ENCODE data around the gene PRXL2B. TPM values are rescaled to one million over a fixed set of nuclear protein-coding genes. Genes with fewer than 3 reads are reported as not detected.

PRXL2B gene, protein sequence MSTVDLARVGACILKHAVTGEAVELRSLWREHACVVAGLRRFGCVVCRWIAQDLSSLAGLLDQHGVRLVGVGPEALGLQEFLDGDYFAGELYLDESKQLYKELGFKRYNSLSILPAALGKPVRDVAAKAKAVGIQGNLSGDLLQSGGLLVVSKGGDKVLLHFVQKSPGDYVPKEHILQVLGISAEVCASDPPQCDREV
- total RNA-seq, result 15.1 and 15.2 TPM in 2 replicates

GRCh38 chr1:2586154-2587070 lies at the start of gene PRXL2B:
Gene PRXL2B (plus strand): TSS chr1:2586777. CDS start chr1:2586886, 109 bp downstream.

DNA sequence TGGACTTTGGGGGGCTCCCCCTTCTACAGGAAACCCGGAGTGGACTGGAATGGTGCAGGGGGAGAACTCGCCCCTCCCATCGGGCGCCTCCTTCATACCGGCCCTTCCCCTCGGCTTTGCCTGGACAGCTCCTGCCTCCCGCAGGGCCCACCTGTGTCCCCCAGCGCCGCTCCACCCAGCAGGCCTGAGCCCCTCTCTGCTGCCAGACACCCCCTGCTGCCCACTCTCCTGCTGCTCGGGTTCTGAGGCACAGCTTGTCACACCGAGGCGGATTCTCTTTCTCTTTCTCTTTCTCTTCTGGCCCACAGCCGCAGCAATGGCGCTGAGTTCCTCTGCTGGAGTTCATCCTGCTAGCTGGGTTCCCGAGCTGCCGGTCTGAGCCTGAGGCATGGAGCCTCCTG lies 30.3 kb upstream of the PRXL2B start, which contains the start of gene TNFRSF14:
Gene TNFRSF14, plus strand, starts transcription at position 95 of the 401 bp plus-strand sequence. Its CDS starts 294 bp downstream, at position 389.

DNA sequence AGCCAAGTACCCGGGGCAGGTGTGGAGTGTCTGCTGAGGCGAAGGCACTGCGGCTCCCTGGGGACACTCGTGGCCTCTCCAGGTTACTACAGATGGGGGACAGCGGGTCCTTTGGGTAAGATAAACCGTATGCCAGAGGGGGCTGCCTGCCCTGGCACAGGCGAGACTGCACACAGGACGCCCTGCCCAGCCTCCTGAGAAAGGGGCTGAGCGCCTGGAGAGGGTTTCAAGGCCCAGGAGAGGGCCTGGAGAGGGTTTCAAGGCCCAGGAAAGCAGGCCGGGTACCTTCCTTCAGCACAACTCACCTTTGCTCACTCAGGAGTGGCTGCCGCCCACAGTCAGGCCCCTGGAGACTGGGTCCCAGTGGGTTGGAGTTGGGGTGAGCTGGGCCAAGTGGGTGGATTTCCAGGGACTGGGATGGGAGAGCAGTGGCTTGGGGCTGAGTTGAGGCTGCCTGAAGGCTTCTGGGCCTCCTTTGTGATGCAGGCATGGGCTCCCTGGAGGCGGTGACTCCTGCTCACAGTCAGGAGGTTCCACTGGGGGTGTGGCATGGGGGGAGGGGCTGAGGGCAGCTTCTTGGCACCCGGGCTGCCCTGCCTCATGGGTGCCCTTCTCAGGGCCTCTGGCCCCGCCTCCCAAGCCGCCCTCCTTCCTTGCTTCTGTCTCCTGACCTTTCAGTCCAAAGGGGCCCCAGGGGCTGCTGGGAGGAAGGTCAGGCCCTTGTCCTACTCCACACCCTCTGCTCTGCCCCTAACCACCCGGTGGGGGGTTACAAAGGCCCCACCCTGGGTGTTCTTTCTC lies 46.2 kb downstream of the PRXL2B start, which contains the start of gene MMEL1:
Gene MMEL1, minus strand, starts transcription at position 456 of the 801 bp plus-strand sequence. CDS start 3,532 bp downstream, outside the sequence.

Other genes with a start within 250 kb of the PRXL2B start
- 1.6 and 5.8 TPM in 2 replicates for gene MORN1, start 195.2 kb upstream of the PRXL2B start, total RNA-seq
- 94.2 and 123 TPM in 2 replicates for gene RER1, start 194.9 kb upstream of the PRXL2B start, total RNA-seq
- 40.7 and 42.5 TPM in 2 replicates for gene PEX10, start 174.2 kb upstream of the PRXL2B start, total RNA-seq
- gene PLCH2, start 110.5 kb upstream of the PRXL2B start, total RNA-seq, result 99.9 and 124 TPM in 2 replicates
- gene PANK4, start 60.2 kb upstream of the PRXL2B start, total RNA-seq, result 21.8 and 24.3 TPM in 2 replicates
- gene HES5, start 56.5 kb upstream of the PRXL2B start, total RNA-seq, result 0.31 TPM in 1 of 2 replicates, not detected in the other
- 10.3 and 15.1 TPM in 2 replicates for gene TNFRSF14, start 30.4 kb upstream of the PRXL2B start, total RNA-seq
- gene MMEL1, start 46.2 kb downstream of the PRXL2B start, total RNA-seq, result 0.70 TPM in 1 of 2 replicates, not detected in the other
- gene TTC34, start 214.9 kb downstream of the PRXL2B start, total RNA-seq, result under 0.01 and 0.16 TPM in 2 replicates

All from hair follicular keratinocyte (primary cell).